Gastroesophageal sphincter (tissue), 4 donors: ENCODE results near the gene SNX11. TPM values are rescaled to one million over a fixed set of nuclear protein-coding genes. Genes with fewer than 3 reads are reported as not detected.

Source experiments
- ATAC-seq: fragments of 150-250 bp; one replicate; pipeline ENCODE4 v1.9.1; 2016; ENCODE audit warnings: mild to moderate bottlenecking, moderate library complexity
- H3K27ac ChIP-seq, 4 donors: fragments of 200-600 bp; sonication (generic) in 3 of 4; 1 replicate in 3 of 4; 2 replicates in 1 of 4; pipeline ENCODE4 v1.5.1; 2016 to 2019
- H3K27me3 ChIP-seq: fragments of 200-600 bp; sonication (generic); one replicate; pipeline ENCODE4 v1.5.1; 2019
- H3K36me3 ChIP-seq, 2 donors: fragments of 200-600 bp; sonication (generic); one replicate each; pipeline ENCODE4 v1.5.1; 2019; ENCODE audit warnings: control low read depth in 1 of 2
- H3K4me1 ChIP-seq, 3 donors: fragments of 200-600 bp; sonication (generic); 1 replicate in 2 of 3; 2 replicates in 1 of 3; pipeline ENCODE4 v1.5.1; 2016 to 2019; ENCODE audit warnings: control low read depth in 2 of 3
- H3K4me3 ChIP-seq, 2 donors: fragments of 200-600 bp; sonication (generic); one replicate each; pipeline ENCODE4 v1.5.1; 2019; ENCODE audit warnings: mild to moderate bottlenecking in 1 of 2, moderate library complexity in 1 of 2
- H3K9me3 ChIP-seq, 3 donors: fragments of 200-600 bp; sonication (generic); one replicate each; pipeline ENCODE4 v1.5.1; 2017 to 2019; ENCODE audit warnings: control low read depth in 2 of 3
- EP300 ChIP-seq: sonication (generic); formaldehyde crosslinking; IDR thresholded peaks from one replicate; pipeline ENCODE4 v1.6.1; 2017; ENCODE audit warnings: antibody characterized with exemption, mild to moderate bottlenecking
- POLR2A ChIP-seq, 2 donors: fragments of 450-650 bp; IDR thresholded peaks; one replicate each; pipeline ENCODE4 v1.6.1; 2017; ENCODE audit warnings: antibody characterized with exemption in 2 of 2, mild to moderate bottlenecking in 2 of 2, moderate library complexity in 1 of 2
- POLR2AphosphoS5 ChIP-seq: sonication (generic); formaldehyde crosslinking; IDR thresholded peaks from one replicate; pipeline ENCODE4 v1.6.1; 2017; ENCODE audit warnings: antibody characterized with exemption
- WGBS, 2 donors: methylation state at CpG; one replicate each; pipeline ENCODE4 v1.1.5; 2018; ENCODE audit warnings: low coverage in 1 of 2; 5-methylcytosine and 5-hydroxymethylcytosine counted together
- total RNA-seq, 4 donors: library from RNA; depleted of rRNA; stranded (reverse); fragments of >200 nt; gene quantifications; one replicate each; pipeline ENCODE4 v1.1.0, GENCODE V29; 2016
- TF ChIP-seq, protein P1 (sequence below), 4 experiments: fragments of 200-600 bp in 2 of 4; fragments of 450-650 bp in 2 of 4; sonication (generic) in 1 of 4; IDR thresholded peaks; one replicate each; pipeline ENCODE4 v1.5.1; 2017 to 2019; ENCODE audit warnings: antibody characterized with exemption in 4 of 4, mild to moderate bottlenecking in 2 of 4, moderate library complexity in 2 of 4

The SNX11 gene
- total RNA-seq, 4 donors from 2014 or later: 12.4 to 20.5 (median 16.8) TPM

DNA sequence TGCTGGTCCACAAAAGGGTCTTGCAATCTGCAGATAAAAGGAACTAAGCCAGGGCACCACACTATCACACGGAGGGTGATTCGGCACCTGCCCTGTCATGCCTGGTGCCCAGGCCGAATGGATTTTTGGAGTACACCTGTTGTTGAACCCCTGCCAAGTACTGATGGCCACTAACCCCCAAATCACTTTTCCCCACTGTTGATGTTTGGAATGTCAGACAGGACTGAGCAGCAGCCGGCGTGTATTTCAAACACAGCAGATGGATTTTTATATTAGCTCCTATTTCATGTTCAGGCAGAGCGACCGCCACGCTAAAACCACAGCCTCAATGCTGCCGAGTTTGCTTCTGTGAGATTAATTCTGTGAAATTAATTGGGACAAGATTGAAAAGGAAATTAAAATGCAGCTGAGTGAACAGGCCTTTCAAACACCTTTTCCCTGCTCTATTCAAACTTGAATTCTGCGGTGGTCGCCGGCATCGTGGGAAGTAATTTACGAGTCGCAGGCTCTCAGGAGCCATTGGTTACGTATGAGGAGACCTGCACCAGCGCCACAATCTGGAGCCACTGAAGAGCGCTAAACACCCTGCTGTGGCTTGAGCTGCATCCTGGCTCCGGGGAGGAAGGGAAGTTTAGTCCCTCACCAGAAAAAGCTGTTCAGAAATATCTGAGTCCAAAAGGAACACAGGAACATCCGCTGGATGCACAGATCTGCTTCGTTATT, 48.5 kb downstream of the SNX11 start:
- TF ChIP-seq, protein P1, sequence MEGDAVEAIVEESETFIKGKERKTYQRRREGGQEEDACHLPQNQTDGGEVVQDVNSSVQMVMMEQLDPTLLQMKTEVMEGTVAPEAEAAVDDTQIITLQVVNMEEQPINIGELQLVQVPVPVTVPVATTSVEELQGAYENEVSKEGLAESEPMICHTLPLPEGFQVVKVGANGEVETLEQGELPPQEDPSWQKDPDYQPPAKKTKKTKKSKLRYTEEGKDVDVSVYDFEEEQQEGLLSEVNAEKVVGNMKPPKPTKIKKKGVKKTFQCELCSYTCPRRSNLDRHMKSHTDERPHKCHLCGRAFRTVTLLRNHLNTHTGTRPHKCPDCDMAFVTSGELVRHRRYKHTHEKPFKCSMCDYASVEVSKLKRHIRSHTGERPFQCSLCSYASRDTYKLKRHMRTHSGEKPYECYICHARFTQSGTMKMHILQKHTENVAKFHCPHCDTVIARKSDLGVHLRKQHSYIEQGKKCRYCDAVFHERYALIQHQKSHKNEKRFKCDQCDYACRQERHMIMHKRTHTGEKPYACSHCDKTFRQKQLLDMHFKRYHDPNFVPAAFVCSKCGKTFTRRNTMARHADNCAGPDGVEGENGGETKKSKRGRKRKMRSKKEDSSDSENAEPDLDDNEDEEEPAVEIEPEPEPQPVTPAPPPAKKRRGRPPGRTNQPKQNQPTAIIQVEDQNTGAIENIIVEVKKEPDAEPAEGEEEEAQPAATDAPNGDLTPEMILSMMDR (IDR thresholded peaks at IDR 0.05): no peak
- TF ChIP-seq POLR2AphosphoS5: no peak
- no peak for TF ChIP-seq EP300
- no peak for TF ChIP-seq POLR2A (IDR thresholded peaks at IDR 0.05)
- no peaks in the 10 kb centered on the region for H3K9me3 ChIP-seq
- WGBS, 2 donors: 40 to 42% methylated on average over 8 to 13 of the region's 21 CpGs
- no peaks in the 10 kb centered on the region for H3K36me3 ChIP-seq
- peaks cover 66% of the 10 kb centered on the region for H3K27me3 ChIP-seq
- H3K27ac ChIP-seq: no peak overlapping the region
- no peak overlapping the region for H3K4me3 ChIP-seq
- ATAC-seq: no peak
- H3K4me1 ChIP-seq: no peaks in the 10 kb centered on the region

DNA sequence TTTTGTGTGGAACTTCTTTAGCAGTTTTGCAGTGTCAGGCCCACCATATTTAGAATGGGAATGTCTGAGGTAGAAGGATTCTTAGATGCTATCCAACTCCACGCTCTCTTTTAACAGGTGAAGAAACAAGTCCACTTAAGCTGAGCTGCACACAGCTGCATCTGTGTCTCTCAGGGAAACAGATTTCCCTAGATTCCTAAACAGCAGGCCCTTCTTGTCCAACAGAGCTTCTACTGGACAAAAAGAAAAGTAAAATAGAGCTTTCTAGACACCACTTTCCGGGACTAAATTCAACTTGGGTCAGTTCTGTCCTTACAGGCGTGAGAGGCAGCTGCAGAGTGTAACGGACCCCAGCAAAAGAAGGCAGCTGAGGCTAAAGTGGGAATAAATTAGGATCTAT, 51.7 kb downstream of the SNX11 start:
- 47 to 100% methylated on average over 2 to 4 of the region's 4 CpGs for WGBS, 2 donors
- Histone ChIP-seq H3K36me3 (no peaks in the 10 kb centered on the region), H3K27ac (no peak overlapping the region), H3K4me3 (no peak overlapping the region), H3K27me3 (peaks cover 40% of the 10 kb centered on the region), H3K4me1 (no peaks in the 10 kb centered on the region), H3K9me3 (no peaks in the 10 kb centered on the region)
- no peak for ATAC-seq
- TF ChIP-seq, protein P1 (IDR thresholded peaks at IDR 0.05): no peak
- TF ChIP-seq POLR2A (IDR thresholded peaks at IDR 0.05) (no peak), EP300 (no peak)

DNA sequence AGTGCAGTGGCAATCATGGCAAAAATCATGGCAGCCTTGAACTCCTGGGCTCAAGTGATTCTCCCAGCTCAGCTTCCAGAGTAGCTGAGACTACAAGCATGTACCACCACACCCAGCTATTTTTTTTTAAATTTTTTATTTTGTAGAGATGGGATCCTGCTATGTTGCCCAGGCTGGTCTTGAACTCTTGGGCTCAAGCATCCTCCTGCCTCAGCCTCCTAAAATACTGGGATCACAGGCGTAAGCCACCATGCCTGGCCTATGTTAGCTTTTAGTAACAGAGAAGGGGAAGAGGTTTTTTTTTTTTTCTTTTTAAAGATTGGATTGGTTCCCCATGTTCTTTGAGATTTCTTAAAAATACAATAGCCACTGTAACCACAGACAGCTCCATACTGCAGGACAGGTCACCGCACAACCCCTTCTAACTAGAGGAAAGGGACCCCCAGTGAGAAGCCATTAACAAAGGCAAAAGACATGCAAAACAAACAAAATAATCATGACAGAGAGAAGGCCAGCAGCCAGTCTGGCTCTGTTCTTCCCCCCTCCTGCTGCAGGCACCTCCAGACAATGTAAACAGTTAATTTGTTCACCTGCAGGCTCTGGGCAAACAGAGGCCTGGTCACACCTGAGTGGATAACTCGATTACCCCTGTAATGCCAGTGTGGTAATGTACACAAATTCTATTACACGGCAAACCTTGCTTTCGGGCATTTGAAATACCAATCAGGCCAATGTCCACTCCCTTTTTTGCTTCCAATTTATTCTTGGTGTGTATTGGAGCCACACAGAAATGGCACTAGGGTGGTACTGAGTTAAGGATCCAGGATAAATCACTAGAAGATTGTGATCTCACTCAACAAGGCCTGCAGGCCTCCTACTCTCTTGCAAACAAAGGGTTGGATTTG, 52.9 kb downstream of the SNX11 start:
- no peak overlapping the region for H3K4me3 ChIP-seq

DNA sequence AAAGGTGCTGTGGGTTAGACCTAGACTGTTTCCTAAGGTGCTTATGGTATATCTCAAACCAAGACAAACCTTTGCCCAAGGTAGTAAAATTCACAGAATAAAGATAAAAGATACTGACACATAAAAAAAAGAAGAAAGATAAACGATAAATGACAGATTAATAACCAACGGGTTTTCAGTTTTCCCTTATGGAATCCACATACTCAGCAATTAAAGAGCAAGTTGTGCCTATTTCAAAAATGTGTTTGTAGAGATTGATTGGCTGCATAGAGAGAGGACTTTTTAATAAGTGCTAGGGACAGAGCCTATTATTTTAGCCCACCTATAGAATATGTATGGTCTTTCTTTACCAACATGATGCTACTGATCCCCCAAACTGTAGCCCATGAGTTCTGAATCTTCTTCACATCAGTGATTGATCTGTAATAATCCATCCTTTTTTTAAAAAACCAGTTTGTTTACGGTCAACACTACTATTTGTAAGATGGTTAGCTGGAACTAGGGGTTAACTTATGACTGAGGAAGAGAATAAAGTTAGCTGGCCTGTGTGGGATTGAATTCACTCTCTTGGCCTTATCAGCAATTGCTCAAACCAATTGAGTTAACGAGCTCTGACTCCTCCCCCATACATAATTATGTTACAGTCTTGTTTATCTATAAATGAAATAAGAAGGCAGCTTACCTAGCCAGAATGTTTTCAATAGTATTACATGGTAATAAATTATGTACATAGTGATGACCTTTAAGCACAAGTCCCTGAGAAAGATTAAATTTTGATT, 53.8 kb downstream of the SNX11 start:
- H3K4me3 ChIP-seq: no peak overlapping the region
- H3K9me3 ChIP-seq: no peaks in the 10 kb centered on the region
- 94 to 96% methylated on average over 2 to 4 of the region's 4 CpGs for WGBS, 2 donors
- no peak overlapping the region for H3K27ac ChIP-seq
- no peaks in the 10 kb centered on the region for H3K36me3 ChIP-seq
- peaks cover 25% of the 10 kb centered on the region for H3K27me3 ChIP-seq
- ATAC-seq: no peak
- TF ChIP-seq, protein P1 (IDR thresholded peaks at IDR 0.05): no peak
- no peak for TF ChIP-seq EP300
- TF ChIP-seq POLR2AphosphoS5: no peak
- no peak for TF ChIP-seq POLR2A (IDR thresholded peaks at IDR 0.05)
- H3K4me1 ChIP-seq: no peaks in the 10 kb centered on the region

More for the DNA sequence above, 52.9 kb downstream of the SNX11 start:
- WGBS, 2 donors: 76 to 82% methylated on average over 4 to 5 of the region's 5 CpGs
- no peaks in the 10 kb centered on the region for H3K36me3 ChIP-seq
- no peak overlapping the region for H3K27ac ChIP-seq
- no peaks in the 10 kb centered on the region for H3K4me1 ChIP-seq
- TF ChIP-seq EP300 (no peak), POLR2AphosphoS5 (no peak), POLR2A (IDR thresholded peaks at IDR 0.05) (no peak)
- TF ChIP-seq, protein P1 (IDR thresholded peaks at IDR 0.05): no peak
- peaks cover 34% of the 10 kb centered on the region for H3K27me3 ChIP-seq
- no peak for ATAC-seq
- H3K9me3 ChIP-seq: no peaks in the 10 kb centered on the region
